Osteoblast (primary cell): ENCODE measurements around the gene CUEDC1. TPM values are rescaled to one million over a fixed set of nuclear protein-coding genes. Genes with fewer than 3 reads are reported as not detected.

Source experiments
- DNase-seq: peaks from one replicate; pipeline ENCODE4 v3.0.0; 2011; ENCODE audit warnings: low spot score, mixed read lengths; ENCODE audit not compliant: insufficient read length; ENCODE audit errors: missing footprints
- H2AFZ ChIP-seq: 2 replicates; pipeline ENCODE4 v1.6.0; 2011; ENCODE audit warnings: mild to moderate bottlenecking, low read length
- H3K27ac ChIP-seq: 2 replicates; pipeline ENCODE4 v1.5.1; 2011; ENCODE audit warnings: mild to moderate bottlenecking, low read depth, low read length, moderate library complexity
- H3K27me3 ChIP-seq: 2 replicates; pipeline ENCODE4 v1.6.0; 2012; ENCODE audit warnings: mild to moderate bottlenecking, control low read depth, inconsistent platforms, low read length, moderate library complexity; ENCODE audit not compliant: insufficient read depth
- H3K36me3 ChIP-seq: 2 replicates; pipeline ENCODE4 v1.5.1; 2011; ENCODE audit warnings: mild to moderate bottlenecking, low read length, control low read depth, moderate library complexity; ENCODE audit not compliant: insufficient read depth
- H3K4me1 ChIP-seq: 2 replicates; pipeline ENCODE4 v1.5.1; 2011; ENCODE audit warnings: mild to moderate bottlenecking, low read length, control low read depth, moderate library complexity; ENCODE audit not compliant: insufficient read depth
- H3K4me2 ChIP-seq: 2 replicates; pipeline ENCODE4 v1.6.0; 2011; ENCODE audit warnings: mild to moderate bottlenecking, low read length; ENCODE audit not compliant: insufficient read depth
- H3K4me3 ChIP-seq: fragments of 200-600 bp; sonication (generic); 3 replicates; pipeline ENCODE4 v1.5.1; 2012; ENCODE audit warnings: mild to moderate bottlenecking, low read length, inconsistent platforms; ENCODE audit not compliant: insufficient read depth
- H3K79me2 ChIP-seq: 2 replicates; pipeline ENCODE4 v1.6.0; 2012; ENCODE audit warnings: mild to moderate bottlenecking, low read length, control low read depth, inconsistent platforms; ENCODE audit not compliant: insufficient read depth
- H3K9me3 ChIP-seq: 2 replicates; pipeline ENCODE4 v1.5.1; 2011; ENCODE audit warnings: low read depth, low read length, control low read depth
- H4K20me1 ChIP-seq: 2 replicates; pipeline ENCODE4 v1.6.0; 2012; ENCODE audit warnings: mild to moderate bottlenecking, low read length, control low read depth; ENCODE audit not compliant: insufficient read depth
- total RNA-seq: library from RNA; depleted of rRNA; stranded (reverse); fragments of >200 nt; gene quantifications from 2 replicates; pipeline ENCODE4 v1.2.3, GENCODE V29; 2012
- TF ChIP-seq, protein P1 (sequence below): IDR thresholded peaks from 2 replicates; pipeline ENCODE4 v1.5.1; 2011; ENCODE audit warnings: mild to moderate bottlenecking, low read depth, low read length, moderate library complexity; ENCODE audit errors: extremely low read depth

Gene CUEDC1
- total RNA-seq, 1 donor: 21.0 TPM

DNA sequence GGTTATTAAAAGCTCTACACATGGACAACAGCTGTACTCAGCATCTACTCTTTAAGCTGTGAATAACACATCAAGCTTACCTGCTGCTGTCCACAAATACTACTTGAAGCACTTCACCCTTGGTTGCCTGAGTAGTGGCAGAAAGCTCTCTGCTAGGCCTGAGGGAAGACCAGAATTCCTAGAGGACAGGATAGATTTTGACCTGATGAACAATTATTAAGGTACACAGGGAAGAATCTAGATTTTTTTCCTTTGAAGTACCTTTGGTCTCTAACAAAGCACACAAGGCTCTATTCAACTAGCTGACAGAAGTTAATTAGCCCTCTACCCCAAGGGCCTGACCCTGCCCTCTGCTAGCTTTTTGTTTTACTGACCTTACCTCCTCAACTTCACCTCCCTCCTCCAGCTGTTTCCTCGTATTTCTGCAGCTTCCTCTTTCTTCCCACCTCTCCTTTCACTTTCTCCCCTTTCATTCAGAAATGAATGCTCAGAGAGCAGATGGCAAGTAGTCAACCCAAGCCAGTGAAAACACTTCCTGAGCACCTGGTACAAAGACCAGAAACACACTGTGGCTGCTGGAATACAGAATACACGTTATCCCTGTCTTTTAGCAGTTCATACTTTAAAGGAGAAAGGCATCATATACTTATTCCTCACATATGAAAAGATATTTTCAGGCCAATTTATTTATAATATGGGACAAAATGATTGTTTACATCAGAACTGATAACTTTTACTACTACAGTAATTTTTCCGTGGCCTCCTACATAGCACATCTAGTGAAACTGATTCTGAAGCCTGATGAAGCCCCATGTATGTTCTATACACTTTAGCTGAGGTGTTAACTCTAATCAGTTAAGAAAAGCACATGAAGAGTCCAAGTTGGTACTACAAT is 38.5 kb upstream of the CUEDC1 start:
- Histone ChIP-seq H3K9me3 (no peaks in the 10 kb centered on the region), H3K4me3 (no peak overlapping the region), H3K27ac (peak overlapping the region; percentile 9), H3K4me2 (no peak overlapping the region), H2AFZ (no peak overlapping the region), H3K79me2 (peaks cover 6% of the 10 kb centered on the region), H3K36me3 (peaks cover 26% of the 10 kb centered on the region), H4K20me1 (no peaks in the 10 kb centered on the region), H3K27me3 (no peaks in the 10 kb centered on the region), H3K4me1 (peaks cover 15% of the 10 kb centered on the region)
- TF ChIP-seq, protein P1, sequence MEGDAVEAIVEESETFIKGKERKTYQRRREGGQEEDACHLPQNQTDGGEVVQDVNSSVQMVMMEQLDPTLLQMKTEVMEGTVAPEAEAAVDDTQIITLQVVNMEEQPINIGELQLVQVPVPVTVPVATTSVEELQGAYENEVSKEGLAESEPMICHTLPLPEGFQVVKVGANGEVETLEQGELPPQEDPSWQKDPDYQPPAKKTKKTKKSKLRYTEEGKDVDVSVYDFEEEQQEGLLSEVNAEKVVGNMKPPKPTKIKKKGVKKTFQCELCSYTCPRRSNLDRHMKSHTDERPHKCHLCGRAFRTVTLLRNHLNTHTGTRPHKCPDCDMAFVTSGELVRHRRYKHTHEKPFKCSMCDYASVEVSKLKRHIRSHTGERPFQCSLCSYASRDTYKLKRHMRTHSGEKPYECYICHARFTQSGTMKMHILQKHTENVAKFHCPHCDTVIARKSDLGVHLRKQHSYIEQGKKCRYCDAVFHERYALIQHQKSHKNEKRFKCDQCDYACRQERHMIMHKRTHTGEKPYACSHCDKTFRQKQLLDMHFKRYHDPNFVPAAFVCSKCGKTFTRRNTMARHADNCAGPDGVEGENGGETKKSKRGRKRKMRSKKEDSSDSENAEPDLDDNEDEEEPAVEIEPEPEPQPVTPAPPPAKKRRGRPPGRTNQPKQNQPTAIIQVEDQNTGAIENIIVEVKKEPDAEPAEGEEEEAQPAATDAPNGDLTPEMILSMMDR: no peak
- DNase-seq: no peak

DNA sequence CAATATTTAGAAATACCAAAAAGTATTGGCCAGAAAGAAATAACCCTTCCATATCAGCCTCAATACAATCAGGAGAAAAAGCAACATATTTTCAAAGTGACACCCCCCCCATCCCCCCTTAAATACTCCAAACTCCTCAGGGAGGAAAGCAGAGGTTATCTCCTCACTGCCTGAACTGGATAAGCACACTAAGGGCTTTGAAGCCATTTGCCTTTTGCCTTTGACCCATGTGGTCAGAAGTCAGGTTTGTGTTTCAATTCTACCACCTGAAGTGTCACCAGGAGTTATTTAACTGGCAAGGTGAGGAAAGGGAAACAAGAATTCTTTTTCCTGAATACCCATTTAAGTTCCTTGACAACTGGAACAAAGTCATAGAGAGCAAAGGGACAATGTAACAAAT is 36.3 kb upstream of the CUEDC1 start:
- Histone ChIP-seq H3K27ac (no peak overlapping the region), H3K4me1 (peaks cover 19% of the 10 kb centered on the region), H3K4me2 (no peak overlapping the region), H4K20me1 (no peaks in the 10 kb centered on the region), H2AFZ (no peak overlapping the region), H3K4me3 (no peak overlapping the region), H3K27me3 (no peaks in the 10 kb centered on the region), H3K79me2 (peaks cover 7% of the 10 kb centered on the region), H3K36me3 (peaks cover 12% of the 10 kb centered on the region), H3K9me3 (no peaks in the 10 kb centered on the region)
- TF ChIP-seq, protein P1: no peak
- DNase-seq: no peak

DNA sequence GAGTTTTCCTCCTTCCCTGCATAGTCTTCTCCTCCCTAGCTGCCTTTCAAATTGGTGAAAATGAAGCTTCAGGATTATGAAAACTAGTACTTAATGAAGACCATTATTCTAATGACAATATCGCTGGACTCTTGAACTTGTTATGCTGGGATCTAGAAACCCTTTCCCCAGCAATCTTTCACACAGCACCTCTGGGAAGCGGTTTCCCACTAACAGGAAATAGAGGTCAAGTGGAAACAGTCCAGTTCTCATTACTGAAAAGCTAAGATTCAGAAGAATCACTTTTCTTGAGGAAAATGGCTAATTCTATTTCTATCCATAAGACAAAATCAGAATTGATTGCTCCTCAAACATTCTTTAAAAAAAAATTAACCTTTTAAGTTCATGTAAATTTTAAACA is 34.8 kb upstream of the CUEDC1 start:
- no peak for DNase-seq
- Histone ChIP-seq H2AFZ (no peak overlapping the region), H3K27ac (peak overlapping the region; percentile 80), H3K4me3 (no peak overlapping the region), H3K9me3 (no peaks in the 10 kb centered on the region), H3K4me1 (peaks cover 30% of the 10 kb centered on the region), H3K4me2 (no peak overlapping the region), H4K20me1 (peaks cover 8% of the 10 kb centered on the region), H3K36me3 (peaks cover 15% of the 10 kb centered on the region), H3K27me3 (no peaks in the 10 kb centered on the region), H3K79me2 (peaks cover 21% of the 10 kb centered on the region)
- TF ChIP-seq, protein P1: no peak
